T-helper 1 cell treated with Interleukin-12 subunit alpha and Interleukin-12 subunit beta and Interleukin-4 antibody, amounts not matched to agents 30 ng/mL and 1 ng/mL, for 36 hours (primary cell): ENCODE data around the gene COL17A1. TPM values are rescaled to one million over a fixed set of nuclear protein-coding genes. Genes with fewer than 3 reads are reported as not detected.

Source experiments
- intact Hi-C: fragments of 100-400 bp; cut with micrococcal nuclease; formaldehyde crosslinking; loops from one replicate; pipeline ENCODE4 v1.15.1; 2024
- total RNA-seq: library from RNA; stranded (reverse); gene quantifications from 2 replicates; pipeline ENCODE4 v1.2.3, GENCODE V29; 2022

COL17A1 gene
- total RNA-seq, 1 donor from 2014 or later, result not detected

DNA sequence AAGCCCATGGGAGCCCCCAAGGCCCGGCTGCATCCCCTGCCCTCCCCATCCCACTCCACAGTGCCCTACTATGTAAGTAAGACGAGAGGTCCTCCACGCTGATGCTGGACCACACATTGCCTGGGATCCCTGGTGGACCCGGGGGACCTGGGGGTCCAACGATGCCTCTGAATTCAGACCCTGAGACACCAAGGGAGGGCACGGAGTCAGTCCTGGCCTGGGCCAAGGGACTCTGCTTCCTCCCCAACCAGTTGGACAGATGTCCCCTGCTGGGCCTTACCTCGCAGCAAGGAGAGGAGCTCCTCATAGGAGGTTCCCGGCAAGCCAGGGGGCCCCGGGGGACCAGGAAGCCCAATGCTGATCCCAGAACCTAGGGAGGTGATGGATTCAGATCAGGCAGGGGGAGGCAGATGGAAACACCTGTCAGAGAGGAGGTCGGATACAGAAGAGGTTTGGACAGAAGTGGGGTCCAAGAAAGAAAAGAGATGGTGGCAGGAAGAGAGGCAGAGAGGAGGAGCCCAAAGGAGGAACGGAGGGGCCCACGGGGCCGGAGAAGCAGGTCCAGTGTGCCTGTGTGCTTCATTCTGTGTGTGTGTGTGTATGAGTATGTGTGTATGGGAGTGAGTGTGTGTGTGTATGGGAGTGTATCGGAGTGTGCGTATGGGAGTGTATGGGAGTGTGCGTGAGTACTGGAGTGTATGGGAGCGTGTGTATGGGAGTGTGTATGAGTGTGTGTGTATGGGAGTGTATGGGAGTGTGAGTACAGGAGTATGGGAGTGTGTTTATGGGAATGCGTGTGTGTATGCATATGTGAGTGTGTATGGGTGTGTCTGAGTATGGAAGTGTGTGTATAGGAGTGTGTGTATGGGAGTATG lies 50.2 kb downstream of the COL17A1 start:
- intact Hi-C loops, result no loop called here

- intact Hi-C loops, result no loop called here
These were observed 51.1 kb downstream of the COL17A1 start for GRCh38 chr10:104034401-104035193.

GRCh38 chr10:104033966-104034365 lies 51.7 kb downstream of the COL17A1 start:
- intact Hi-C loops, result no loop called here

DNA sequence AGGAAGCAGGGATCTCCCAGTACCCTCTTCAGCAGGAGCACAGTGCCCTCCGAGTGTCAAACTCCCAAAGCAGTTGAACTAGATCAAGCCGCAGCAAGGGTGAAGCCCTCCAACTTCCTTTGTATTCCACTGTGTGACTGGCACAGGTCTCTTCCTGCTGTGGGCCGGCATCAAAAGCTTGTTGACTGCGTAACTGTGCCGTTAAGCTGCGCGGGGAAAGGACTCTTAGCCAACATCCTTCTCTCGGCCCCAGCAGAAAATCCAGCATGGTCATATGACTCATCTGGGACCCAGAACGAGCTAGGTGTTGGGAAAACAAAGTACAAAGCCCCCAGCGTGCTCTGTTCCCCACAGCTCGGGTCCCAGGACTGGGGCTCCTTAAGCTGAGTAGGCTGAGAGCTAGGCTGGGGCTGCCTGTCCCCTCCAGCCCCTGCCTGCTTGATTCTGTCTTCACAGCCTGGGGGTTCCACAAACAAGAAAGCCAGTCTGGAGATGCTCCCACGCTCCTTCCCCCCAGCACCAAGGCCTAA lies 52.2 kb downstream of the COL17A1 start:
- intact Hi-C loops, result no loop called here

- intact Hi-C loops, result no loop called here
These were observed 53.4 kb downstream of the COL17A1 start for GRCh38 chr10:104032144-104032775.

- intact Hi-C loops, result no loop called here
These were observed 54.0 kb downstream of the COL17A1 start for GRCh38 chr10:104031631-104032030.

DNA sequence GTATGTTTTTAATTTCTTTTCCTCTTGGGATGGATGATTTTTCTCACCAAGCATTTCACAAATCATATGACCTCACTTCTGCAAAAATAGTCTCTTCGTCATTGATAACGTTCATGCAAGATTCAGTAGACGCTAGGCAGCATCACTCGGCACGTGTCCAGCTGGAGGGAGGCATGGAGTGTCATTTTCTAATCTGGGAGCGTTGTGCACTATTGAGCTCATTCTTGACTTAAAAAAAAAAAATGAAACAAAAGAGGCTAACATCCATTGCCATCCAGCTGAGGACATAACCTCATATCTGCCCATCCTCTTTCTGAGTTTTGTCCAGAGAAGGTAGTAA lies 56.2 kb downstream of the COL17A1 start:
- intact Hi-C loops, result no loop called here

- intact Hi-C loops, result no loop called here
These were observed 56.7 kb downstream of the COL17A1 start for GRCh38 chr10:104028823-104029520.

DNA sequence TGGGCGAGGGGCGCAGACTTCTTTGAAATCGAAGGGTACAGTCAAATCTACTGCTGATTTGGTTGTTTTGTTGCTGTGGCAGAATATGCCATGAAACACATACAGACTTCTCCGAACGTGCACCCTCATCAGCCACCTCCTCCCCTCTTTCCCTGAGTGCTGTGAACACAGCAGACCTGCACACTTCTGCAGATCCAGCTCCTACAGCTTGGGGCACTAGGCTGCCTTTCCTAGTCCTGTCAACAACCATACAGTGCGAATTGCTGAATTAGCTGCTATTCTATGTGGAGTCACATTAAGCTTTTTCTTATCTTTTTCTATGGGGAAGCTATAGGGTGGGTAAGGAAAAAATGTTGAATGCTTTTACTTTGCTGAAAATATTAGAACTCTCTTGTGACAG lies 57.5 kb downstream of the COL17A1 start:
- intact Hi-C loops, result no loop called here

GRCh38 chr10:104026762-104027161 lies 58.9 kb downstream of the COL17A1 start:
- intact Hi-C loops, result no loop called here

GRCh38 chr10:104025524-104025923 lies 60.2 kb downstream of the COL17A1 start:
- intact Hi-C loops, result no loop called here

- intact Hi-C loops, result no loop called here
These were observed 63.7 kb downstream of the COL17A1 start for GRCh38 chr10:104022026-104022425.

DNA sequence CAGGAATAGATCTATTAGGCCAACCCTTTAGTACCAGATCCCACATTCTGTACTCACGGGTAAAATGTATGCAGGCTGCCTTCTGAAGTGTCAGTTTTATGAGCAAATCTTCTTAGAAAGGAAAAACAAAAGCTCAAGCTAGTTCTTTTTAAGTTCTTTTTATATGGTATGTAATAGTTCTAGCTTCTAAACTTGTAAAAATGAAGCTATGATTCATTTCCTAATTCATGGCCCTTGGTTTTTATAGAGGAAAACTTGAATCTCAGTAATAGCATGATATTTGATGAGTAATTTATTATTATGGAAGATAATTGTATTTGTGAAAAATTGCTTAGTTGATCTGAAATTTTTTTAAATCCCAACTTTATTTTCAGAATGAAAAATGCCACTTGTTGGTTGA lies 64.4 kb downstream of the COL17A1 start:
- intact Hi-C loops, result no loop called here

DNA sequence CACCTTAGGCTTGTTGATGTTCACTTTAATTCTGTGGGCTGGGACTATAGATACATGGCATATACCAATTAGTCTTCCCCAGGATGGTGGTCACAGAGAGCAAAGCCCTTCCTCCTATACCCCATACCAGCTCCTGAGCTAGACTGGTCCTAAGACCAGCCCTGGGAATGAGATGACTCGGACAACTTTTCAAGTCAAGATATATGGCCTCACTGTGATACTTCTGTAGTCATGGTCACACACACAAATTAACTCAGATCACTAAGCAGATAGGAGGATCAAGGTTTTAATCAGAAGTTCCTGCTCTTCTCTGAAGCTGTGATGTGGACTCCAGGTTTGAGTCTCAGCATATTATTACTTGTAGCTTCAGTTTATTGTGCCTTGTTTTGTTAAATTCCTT lies 65.7 kb downstream of the COL17A1 start:
- intact Hi-C loops, result no loop called here

GRCh38 chr10:104018471-104018870 lies 67.2 kb downstream of the COL17A1 start:
- intact Hi-C loops, result no loop called here

GRCh38 chr10:104016661-104017060 lies 69.0 kb downstream of the COL17A1 start:
- intact Hi-C loops, result no loop called here

DNA sequence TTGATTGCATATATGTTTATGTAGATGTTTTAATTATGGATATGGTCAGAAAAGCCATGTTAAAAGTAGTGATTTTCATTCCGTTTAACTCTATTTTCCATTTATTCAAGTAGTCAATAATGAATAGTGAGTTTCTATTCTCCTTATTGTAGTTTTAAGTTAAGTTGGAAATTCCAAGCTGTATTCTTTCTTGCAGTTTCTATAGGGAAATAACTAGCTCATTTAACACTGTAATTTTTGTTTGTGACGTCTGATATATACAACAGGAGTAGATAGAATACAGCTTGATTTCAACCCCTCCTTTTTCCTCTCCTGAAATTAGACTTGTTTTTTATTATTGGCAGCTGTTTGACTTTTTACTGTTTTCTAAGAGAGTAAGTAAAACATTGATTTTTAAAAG lies 71.5 kb downstream of the COL17A1 start:
- intact Hi-C loops, result no loop called here

- intact Hi-C loops, result no loop called here
These were observed 72.2 kb downstream of the COL17A1 start for GRCh38 chr10:104013489-104013888.

DNA sequence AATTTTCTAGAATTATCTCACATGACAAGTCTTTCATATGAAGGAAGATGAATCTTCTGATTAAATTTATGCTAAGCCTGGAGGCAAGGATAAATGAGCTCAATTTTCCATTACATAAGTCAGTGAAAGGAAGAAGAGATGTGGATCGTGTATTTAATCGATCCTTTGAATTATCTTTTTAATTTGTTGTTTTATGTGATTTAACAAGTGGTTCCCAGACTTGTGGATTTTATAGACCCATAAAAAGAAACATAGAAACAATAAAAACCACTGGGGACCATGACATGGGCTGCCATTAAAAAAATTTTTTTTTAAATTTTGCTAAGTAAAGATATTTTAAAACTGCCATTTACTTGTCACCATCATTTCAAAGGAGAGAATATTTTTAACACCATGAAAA lies 73.8 kb downstream of the COL17A1 start:
- intact Hi-C loops, result no loop called here

- intact Hi-C loops, result loop anchor here (5.0 kb wide), 1 partner anchor 118 kb away; no protein-coding TSS in a partner anchor
These were observed 80.4 kb downstream of the COL17A1 start for GRCh38 chr10:104005172-104005863.
